Neuron (in vitro differentiated cells): Measurements from ENCODE around the gene GLP2R.

Source experiments
- H2AFZ ChIP-seq: one replicate; pipeline ENCODE4 v1.6.1; 2013; ENCODE audit warnings: low read depth, mild to moderate bottlenecking, inconsistent platforms, low read length, moderate library complexity
- H3K27me3 ChIP-seq: one replicate; pipeline ENCODE4 v1.6.1; 2013; ENCODE audit warnings: low read length; ENCODE audit not compliant: insufficient read depth
- H3K36me3 ChIP-seq: one replicate; pipeline ENCODE4 v1.6.1; 2013; ENCODE audit warnings: low read length; ENCODE audit not compliant: insufficient read depth
- H3K4me1 ChIP-seq: one replicate; pipeline ENCODE4 v1.6.1; 2013; ENCODE audit warnings: low read length; ENCODE audit not compliant: insufficient read depth
- H3K4me3 ChIP-seq: 2 replicates; pipeline ENCODE4 v1.5.1; 2013; ENCODE audit warnings: mild to moderate bottlenecking, low read length, moderate library complexity
- H3K9me3 ChIP-seq: one replicate; pipeline ENCODE4 v1.6.1; 2013; ENCODE audit warnings: low read length

The GLP2R gene

GRCh38 chr17:9899280-9900043, 73.7 kb downstream of the GLP2R start:
- Histone ChIP-seq H2AFZ (no peak overlapping the region), H3K4me3 (no peak overlapping the region), H3K4me1 (peaks cover 8% of the 10 kb centered on the region), H3K36me3 (no peaks in the 10 kb centered on the region), H3K9me3 (no peaks in the 10 kb centered on the region), H3K27me3 (no peaks in the 10 kb centered on the region)

- Histone ChIP-seq H3K4me3 (no peak overlapping the region), H2AFZ (no peak overlapping the region), H3K4me1 (peaks cover 8% of the 10 kb centered on the region), H3K9me3 (no peaks in the 10 kb centered on the region), H3K27me3 (no peaks in the 10 kb centered on the region), H3K36me3 (no peaks in the 10 kb centered on the region)
Measured at GRCh38 chr17:9900044-9900594, 74.4 kb downstream of the GLP2R start.

- H3K4me3 ChIP-seq = no peak overlapping the region
- H3K4me1 ChIP-seq = peaks cover 8% of the 10 kb centered on the region
- H2AFZ ChIP-seq = no peak overlapping the region
- H3K9me3 ChIP-seq = no peaks in the 10 kb centered on the region
- H3K36me3 ChIP-seq = no peaks in the 10 kb centered on the region
- no peaks in the 10 kb centered on the region for H3K27me3 ChIP-seq
Measured at GRCh38 chr17:9900784-9901183, 75.1 kb downstream of the GLP2R start.

GRCh38 chr17:9902120-9902519, 76.4 kb downstream of the GLP2R start:
- Histone ChIP-seq H3K4me1 (peaks cover 6% of the 10 kb centered on the region), H3K9me3 (no peaks in the 10 kb centered on the region), H3K4me3 (no peak overlapping the region), H3K27me3 (no peaks in the 10 kb centered on the region), H2AFZ (no peak overlapping the region), H3K36me3 (no peaks in the 10 kb centered on the region)

GRCh38 chr17:9904277-9905077, 78.8 kb downstream of the GLP2R start:
- Histone ChIP-seq H3K27me3 (no peaks in the 10 kb centered on the region), H3K36me3 (no peaks in the 10 kb centered on the region), H3K9me3 (no peaks in the 10 kb centered on the region), H2AFZ (no peak overlapping the region), H3K4me3 (no peak overlapping the region), H3K4me1 (no peaks in the 10 kb centered on the region)

- Histone ChIP-seq H3K4me1 (no peaks in the 10 kb centered on the region), H3K27me3 (no peaks in the 10 kb centered on the region), H3K4me3 (no peak within 1 kb of the TSS), H2AFZ (no peak within 1 kb of the TSS), H3K9me3 (no peaks in the 10 kb centered on the region), H3K36me3 (no peaks in the 10 kb centered on the region)
Measured at GRCh38 chr17:9905078-9905415, 79.3 kb downstream of the GLP2R start, which contains the start of gene RCVRN. TSS of gene RCVRN (minus strand) at chr17:9905271. CDS start at chr17:9905180, 91 bp downstream.

- H3K4me3 ChIP-seq = no peak overlapping the region
- no peak overlapping the region for H2AFZ ChIP-seq
- H3K36me3 ChIP-seq = no peaks in the 10 kb centered on the region
- no peaks in the 10 kb centered on the region for H3K9me3 ChIP-seq
- no peaks in the 10 kb centered on the region for H3K4me1 ChIP-seq
- no peaks in the 10 kb centered on the region for H3K27me3 ChIP-seq
Measured at GRCh38 chr17:9905902-9906301, 80.2 kb downstream of the GLP2R start.

GRCh38 chr17:9906616-9907015, 80.9 kb downstream of the GLP2R start:
- no peaks in the 10 kb centered on the region for H3K27me3 ChIP-seq
- no peak overlapping the region for H3K4me3 ChIP-seq
- no peaks in the 10 kb centered on the region for H3K4me1 ChIP-seq
- H3K36me3 ChIP-seq = no peaks in the 10 kb centered on the region
- H3K9me3 ChIP-seq = no peaks in the 10 kb centered on the region
- H2AFZ ChIP-seq = no peak overlapping the region

- Histone ChIP-seq H2AFZ (no peak overlapping the region), H3K9me3 (no peaks in the 10 kb centered on the region), H3K27me3 (no peaks in the 10 kb centered on the region), H3K4me1 (no peaks in the 10 kb centered on the region), H3K36me3 (no peaks in the 10 kb centered on the region), H3K4me3 (no peak overlapping the region)
Measured at GRCh38 chr17:9907131-9907530, 81.4 kb downstream of the GLP2R start.

GRCh38 chr17:9907883-9908648, 82.3 kb downstream of the GLP2R start:
- H3K4me3 ChIP-seq = no peak overlapping the region
- H3K9me3 ChIP-seq = no peaks in the 10 kb centered on the region
- H3K27me3 ChIP-seq = no peaks in the 10 kb centered on the region
- H3K4me1 ChIP-seq = no peaks in the 10 kb centered on the region
- H2AFZ ChIP-seq = no peak overlapping the region
- no peaks in the 10 kb centered on the region for H3K36me3 ChIP-seq

GRCh38 chr17:9908649-9909042, 82.9 kb downstream of the GLP2R start:
- Histone ChIP-seq H3K27me3 (no peaks in the 10 kb centered on the region), H3K4me1 (no peaks in the 10 kb centered on the region), H3K36me3 (no peaks in the 10 kb centered on the region)

GRCh38 chr17:9911089-9911488, 85.4 kb downstream of the GLP2R start:
- Histone ChIP-seq H3K4me3 (no peak overlapping the region), H3K27me3 (no peaks in the 10 kb centered on the region), H3K36me3 (no peaks in the 10 kb centered on the region), H2AFZ (no peak overlapping the region), H3K4me1 (no peaks in the 10 kb centered on the region), H3K9me3 (no peaks in the 10 kb centered on the region)

More at GRCh38 chr17:9908649-9909042, 82.9 kb downstream of the GLP2R start:
- Histone ChIP-seq H2AFZ (no peak overlapping the region), H3K9me3 (no peaks in the 10 kb centered on the region), H3K4me3 (no peak overlapping the region)
